IPS-15b (cell line): Measurements from ENCODE around the gene EXTL1.

Experiments used
- H3K27me3 ChIP-seq: one replicate; pipeline ENCODE4 v1.6.1; 2013; ENCODE audit warnings: low read length; ENCODE audit not compliant: control insufficient read depth, insufficient read depth
- H3K36me3 ChIP-seq: one replicate; pipeline ENCODE4 v1.6.1; 2013; ENCODE audit warnings: low read length; ENCODE audit not compliant: control insufficient read depth, insufficient read depth
- H3K4me1 ChIP-seq: one replicate; pipeline ENCODE4 v1.6.1; 2013; ENCODE audit warnings: mild to moderate bottlenecking, low read length; ENCODE audit not compliant: control insufficient read depth, insufficient read depth
- H3K4me3 ChIP-seq: one replicate; pipeline ENCODE4 v1.5.1; 2013; ENCODE audit warnings: low read depth, low read length
- H3K9ac ChIP-seq: one replicate; pipeline ENCODE4 v1.6.1; 2013; ENCODE audit warnings: low read depth, mild to moderate bottlenecking, low read length
- H3K9me3 ChIP-seq: one replicate; pipeline ENCODE4 v1.6.1; 2013; ENCODE audit warnings: mild to moderate bottlenecking, low read length; ENCODE audit not compliant: control insufficient read depth, insufficient read depth

Gene EXTL1

GRCh38 chr1:26003262-26003661 lies 18.3 kb upstream of the EXTL1 start:
- no peaks in the 10 kb centered on the region for H3K9me3 ChIP-seq
- H3K36me3 ChIP-seq = no peaks in the 10 kb centered on the region
- H3K27me3 ChIP-seq = peaks cover 2% of the 10 kb centered on the region
- peaks cover 6% of the 10 kb centered on the region for H3K4me1 ChIP-seq
- H3K9ac ChIP-seq = no peak overlapping the region
- no peak overlapping the region for H3K4me3 ChIP-seq

- H3K27me3 ChIP-seq = peaks cover 2% of the 10 kb centered on the region
- no peak overlapping the region for H3K9ac ChIP-seq
- H3K9me3 ChIP-seq = no peaks in the 10 kb centered on the region
- peaks cover 1% of the 10 kb centered on the region for H3K4me1 ChIP-seq
- H3K4me3 ChIP-seq = no peak overlapping the region
- no peaks in the 10 kb centered on the region for H3K36me3 ChIP-seq
These were observed 17.8 kb upstream of the EXTL1 start for GRCh38 chr1:26003756-26004155.

- Histone ChIP-seq H3K9ac (no peak overlapping the region), H3K27me3 (peaks cover 2% of the 10 kb centered on the region), H3K4me3 (no peak overlapping the region)
These were observed 16.0 kb upstream of the EXTL1 start for GRCh38 chr1:26005434-26006105.

GRCh38 chr1:26006710-26007109 lies 14.9 kb upstream of the EXTL1 start:
- no peaks in the 10 kb centered on the region for H3K27me3 ChIP-seq
- H3K36me3 ChIP-seq = no peaks in the 10 kb centered on the region
- H3K9me3 ChIP-seq = no peaks in the 10 kb centered on the region
- peaks cover 10% of the 10 kb centered on the region for H3K4me1 ChIP-seq
- no peak overlapping the region for H3K9ac ChIP-seq
- H3K4me3 ChIP-seq = no peak overlapping the region

More at GRCh38 chr1:26005434-26006105, 16.0 kb upstream of the EXTL1 start:
- peaks cover 4% of the 10 kb centered on the region for H3K4me1 ChIP-seq
- H3K9me3 ChIP-seq = no peaks in the 10 kb centered on the region
- H3K36me3 ChIP-seq = no peaks in the 10 kb centered on the region

GRCh38 chr1:26009796-26010447 lies 11.7 kb upstream of the EXTL1 start:
- no peaks in the 10 kb centered on the region for H3K36me3 ChIP-seq
- peaks cover 10% of the 10 kb centered on the region for H3K4me1 ChIP-seq
- H3K4me3 ChIP-seq = no peak overlapping the region
- no peaks in the 10 kb centered on the region for H3K9me3 ChIP-seq
- no peaks in the 10 kb centered on the region for H3K27me3 ChIP-seq
- H3K9ac ChIP-seq = no peak overlapping the region

GRCh38 chr1:26010825-26011224 lies 10.8 kb upstream of the EXTL1 start:
- H3K4me3 ChIP-seq = no peak overlapping the region
- H3K4me1 ChIP-seq = peaks cover 10% of the 10 kb centered on the region
- H3K27me3 ChIP-seq = no peaks in the 10 kb centered on the region
- H3K9me3 ChIP-seq = no peaks in the 10 kb centered on the region
- no peak overlapping the region for H3K9ac ChIP-seq
- H3K36me3 ChIP-seq = no peaks in the 10 kb centered on the region

GRCh38 chr1:26012864-26013263 lies 8.7 kb upstream of the EXTL1 start:
- peaks cover 10% of the 10 kb centered on the region for H3K4me1 ChIP-seq
- H3K9me3 ChIP-seq = no peaks in the 10 kb centered on the region
- no peak overlapping the region for H3K4me3 ChIP-seq
- no peak overlapping the region for H3K9ac ChIP-seq
- H3K27me3 ChIP-seq = no peaks in the 10 kb centered on the region
- H3K36me3 ChIP-seq = no peaks in the 10 kb centered on the region

- no peak overlapping the region for H3K9ac ChIP-seq
- H3K36me3 ChIP-seq = no peaks in the 10 kb centered on the region
These were observed 7.4 kb upstream of the EXTL1 start for GRCh38 chr1:26014179-26014578.

GRCh38 chr1:26015358-26015757 lies 6.2 kb upstream of the EXTL1 start:
- no peaks in the 10 kb centered on the region for H3K9me3 ChIP-seq
- no peak overlapping the region for H3K4me3 ChIP-seq
- H3K4me1 ChIP-seq = peaks cover 7% of the 10 kb centered on the region
- H3K9ac ChIP-seq = no peak overlapping the region
- H3K36me3 ChIP-seq = no peaks in the 10 kb centered on the region
- H3K27me3 ChIP-seq = no peaks in the 10 kb centered on the region

More at GRCh38 chr1:26014179-26014578, 7.4 kb upstream of the EXTL1 start:
- H3K9me3 ChIP-seq = no peaks in the 10 kb centered on the region
- H3K27me3 ChIP-seq = no peaks in the 10 kb centered on the region
- H3K4me3 ChIP-seq = no peak overlapping the region
- H3K4me1 ChIP-seq = peaks cover 10% of the 10 kb centered on the region

- Histone ChIP-seq H3K4me3 (no peak overlapping the region), H3K9ac (no peak overlapping the region), H3K36me3 (no peaks in the 10 kb centered on the region), H3K4me1 (peaks cover 4% of the 10 kb centered on the region), H3K9me3 (no peaks in the 10 kb centered on the region), H3K27me3 (no peaks in the 10 kb centered on the region)
These were observed 5.2 kb upstream of the EXTL1 start for GRCh38 chr1:26016258-26016952.

GRCh38 chr1:26016953-26017545 lies 4.5 kb upstream of the EXTL1 start:
- Histone ChIP-seq H3K4me1 (peaks cover 4% of the 10 kb centered on the region), H3K9me3 (no peaks in the 10 kb centered on the region), H3K27me3 (no peaks in the 10 kb centered on the region), H3K9ac (no peak overlapping the region), H3K4me3 (no peak overlapping the region), H3K36me3 (no peaks in the 10 kb centered on the region)
